Hematopoietic multipotent progenitor cell treated with erythropoietin and hydrocortisone succinate and interleukin-3 and kit ligand, for 15 days (in vitro differentiated cells): ENCODE measurements around the gene RNF225.
"Not testable (repeated sequence)": the region's sequence is repeated elsewhere in the genome, so short reads cannot be mapped to it uniquely, and the experiment has no call there.

Experiments used
- DNase-seq: peaks from one replicate; pipeline ENCODE4 v3.0.0-alpha.2; 2015; ENCODE audit warnings: low spot score

The RNF225 gene

DNA sequence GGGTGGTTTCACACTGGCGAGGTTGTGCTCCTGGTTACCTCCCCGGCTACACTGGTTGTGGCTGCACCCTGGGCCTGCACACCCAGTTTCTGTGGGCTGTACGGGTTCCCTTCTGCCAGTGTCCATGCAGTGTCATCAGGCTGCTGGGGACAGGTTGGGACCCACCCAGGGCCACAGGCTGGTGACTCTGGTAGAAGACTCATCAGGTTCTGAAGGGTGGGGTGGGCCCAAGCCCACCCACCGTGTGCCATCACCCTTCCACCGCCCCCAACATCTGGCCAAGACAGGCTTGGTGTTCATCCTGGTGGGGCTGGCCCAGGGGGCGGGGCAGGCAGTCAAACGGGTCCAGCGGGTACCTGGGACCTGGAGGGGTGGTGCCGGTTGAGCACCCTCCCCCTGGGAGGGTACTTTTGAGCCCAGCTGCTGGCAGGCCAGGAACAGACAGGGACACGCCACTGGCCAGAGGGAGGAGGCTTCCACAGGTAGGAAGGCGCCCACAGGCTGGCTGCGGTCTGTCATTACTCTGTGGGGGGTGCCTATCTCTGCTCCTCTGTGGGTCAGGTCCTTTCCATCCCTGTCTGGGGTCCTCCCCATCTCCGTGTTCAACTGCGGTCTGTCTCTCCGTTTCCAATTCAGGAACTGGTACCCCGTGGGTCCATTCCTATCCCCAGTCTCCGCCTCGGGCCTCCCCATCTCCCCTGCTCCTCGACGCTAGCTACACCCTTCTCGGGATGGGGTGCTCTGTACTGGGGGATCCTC lies at the start of gene RNF225:
TSS of gene RNF225 (plus strand) at position 437 of the 759 bp plus-strand sequence. CDS start 434 bp downstream, outside the sequence.
- DNase-seq: no peak

DNA sequence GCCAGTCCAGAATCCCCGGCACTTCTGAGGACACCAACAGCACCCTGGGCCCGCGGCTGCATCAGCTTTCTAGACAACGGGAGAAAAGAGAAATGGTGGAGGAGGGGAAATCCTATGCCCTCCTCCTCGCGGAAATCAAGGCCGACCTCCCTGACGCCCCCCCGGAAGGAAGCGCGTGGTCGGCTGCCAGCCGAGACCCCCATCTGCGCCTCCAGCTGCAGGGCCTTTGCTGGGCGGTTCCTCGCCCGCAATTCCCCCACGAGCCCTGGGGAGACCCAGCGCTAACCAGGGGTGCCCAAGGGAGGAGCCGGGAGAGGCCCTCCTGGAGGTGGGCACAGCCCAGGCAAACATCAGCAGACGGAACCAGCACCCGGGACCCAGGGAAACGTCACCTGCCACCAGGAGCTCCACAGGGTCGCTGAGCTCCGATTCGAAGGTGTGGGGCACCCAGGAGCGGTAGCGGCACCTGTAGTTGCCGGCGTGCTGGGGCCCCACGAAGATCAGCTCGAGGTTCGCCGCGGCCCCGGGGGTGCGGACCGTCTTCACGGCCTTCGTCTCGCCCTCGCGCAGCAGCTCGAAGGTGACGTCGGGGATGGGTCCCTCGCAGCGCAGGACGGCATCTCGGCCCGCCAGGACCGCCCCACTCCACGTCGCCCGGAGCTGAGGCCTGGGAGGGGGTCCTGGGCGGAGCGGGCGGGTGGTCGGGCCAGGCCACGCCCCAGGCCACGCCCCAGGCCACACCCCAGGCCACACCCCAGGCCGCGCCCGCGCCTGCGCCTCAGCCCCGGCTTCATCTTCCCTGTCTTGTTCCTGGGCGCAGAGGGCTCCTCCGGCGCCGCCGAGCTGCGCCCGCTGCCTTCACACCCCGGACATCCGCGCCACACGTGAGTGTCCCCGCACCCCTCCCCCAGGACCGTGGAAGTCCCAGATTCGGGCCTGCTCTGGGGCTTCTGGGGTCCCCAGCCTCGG lies 48.2 kb upstream of the RNF225 start:
- DNase-seq: no peak

DNA sequence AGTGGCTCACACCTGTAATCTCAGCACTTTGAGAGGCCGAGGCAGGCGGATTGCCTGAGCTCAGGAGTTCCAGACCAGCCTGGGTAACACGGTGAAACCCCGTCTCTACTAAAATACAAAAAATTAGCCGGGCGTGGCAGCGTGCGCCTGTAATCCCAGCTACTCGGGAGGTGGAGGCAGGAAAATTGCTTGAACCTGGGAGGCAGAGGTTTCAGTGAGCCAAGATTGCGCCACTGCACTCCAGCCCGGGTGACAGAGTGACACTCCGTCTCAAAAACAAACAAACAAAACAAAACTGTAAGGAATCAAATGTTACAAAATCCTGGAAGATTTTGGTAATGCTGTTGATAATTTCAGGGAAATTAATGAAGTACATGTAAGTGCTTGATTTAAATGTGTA lies 47.4 kb upstream of the RNF225 start:
- DNase-seq: not testable (repeated sequence)

GRCh38 chr19:58349590-58349989 lies 45.9 kb upstream of the RNF225 start:
- DNase-seq: no peak

DNA sequence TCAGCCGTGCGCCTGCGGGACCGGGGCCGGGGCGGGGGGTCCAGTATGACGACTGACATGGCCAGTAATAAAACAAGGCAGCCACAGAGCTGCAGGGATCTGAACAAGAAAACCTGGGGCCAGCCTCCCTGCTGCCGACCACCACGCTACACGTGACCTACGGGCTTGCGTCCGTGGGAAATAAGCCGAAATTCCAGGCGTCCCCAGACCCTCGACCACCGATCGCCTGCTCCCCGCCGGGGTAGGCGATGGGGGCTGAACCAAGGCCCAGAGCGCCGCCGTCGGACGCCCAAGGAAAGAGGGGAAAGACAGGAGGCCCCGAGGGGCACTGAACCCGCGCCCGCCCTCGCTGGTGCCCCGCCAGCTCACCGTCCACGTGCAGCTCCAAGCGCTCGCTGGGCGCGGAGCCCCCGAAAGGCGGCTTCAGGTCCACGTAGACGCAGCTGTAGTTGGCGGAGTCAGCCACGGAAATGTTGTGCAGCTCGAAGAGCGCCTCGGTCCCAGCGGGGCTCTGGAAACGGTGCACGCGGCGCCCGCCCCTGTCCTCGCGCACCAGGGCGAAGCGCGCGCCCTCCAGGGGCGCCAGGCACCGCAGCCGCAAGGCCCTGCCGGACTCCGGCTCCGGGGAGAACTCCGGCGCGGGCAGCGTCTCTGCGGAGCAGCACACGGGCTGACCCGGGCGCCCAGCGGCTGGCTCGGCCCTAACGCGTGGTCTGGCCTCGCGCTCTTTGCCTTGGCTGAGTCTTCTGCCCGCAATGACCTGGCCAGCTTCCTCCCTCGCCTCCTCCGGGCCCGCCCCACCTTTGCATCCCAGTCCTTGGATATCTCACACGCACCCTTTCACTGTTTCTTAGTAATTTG lies 45.2 kb upstream of the RNF225 start:
- DNase-seq: no peak

GRCh38 chr19:58350871-58351557 lies 44.4 kb upstream of the RNF225 start:
- no peak for DNase-seq

GRCh38 chr19:58351558-58351878 lies 43.9 kb upstream of the RNF225 start:
- no peak for DNase-seq

- DNase-seq: no peak
Measured at GRCh38 chr19:58351990-58352755, 43.3 kb upstream of the RNF225 start.

DNA sequence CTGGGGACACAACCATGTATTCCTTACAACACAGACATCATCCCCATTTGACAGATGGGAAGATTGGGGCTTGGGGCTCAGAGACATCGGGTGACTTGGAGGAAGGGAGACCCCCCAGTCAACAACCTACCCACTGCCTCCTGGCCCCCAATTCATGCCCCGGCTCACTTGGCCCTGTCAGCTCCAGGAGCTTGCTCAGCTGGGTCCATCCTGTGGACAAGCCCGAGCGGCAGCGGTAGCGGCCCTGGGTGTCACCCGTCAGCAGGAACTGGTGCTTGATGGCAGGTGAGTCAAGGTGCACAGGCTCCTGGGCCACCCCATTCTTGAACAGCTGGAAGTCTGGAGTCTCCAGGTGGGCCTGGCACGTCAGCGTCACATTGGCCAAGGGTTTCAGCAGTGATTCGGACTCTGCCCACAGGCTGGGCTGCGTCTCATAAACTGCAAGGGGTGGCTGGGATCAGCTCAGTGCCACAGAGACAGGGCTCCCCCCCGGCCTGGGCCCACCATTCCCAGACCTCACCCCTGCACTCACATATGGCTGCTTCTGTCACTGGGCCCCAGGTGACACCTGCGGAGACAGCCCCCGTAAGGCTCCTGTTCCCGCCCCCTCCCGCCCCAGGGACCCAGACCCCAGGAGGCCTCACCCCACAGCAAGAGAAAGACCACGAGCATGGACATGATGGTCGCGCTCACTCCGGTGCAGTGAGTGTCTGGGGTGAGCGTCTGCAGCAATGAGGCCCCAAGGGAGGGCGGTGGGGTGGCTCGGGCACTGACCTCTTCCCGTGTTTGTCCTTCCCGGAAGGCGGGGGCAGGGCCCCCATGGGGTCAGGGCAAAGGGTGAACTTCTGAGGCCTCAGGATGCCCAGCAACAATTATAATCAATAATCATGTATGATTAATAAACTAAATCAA lies 42.4 kb upstream of the RNF225 start, which contains the start of gene A1BG:
TSS of gene A1BG (minus strand) at position 733 of the 912 bp plus-strand sequence. CDS start at position 678, 55 bp downstream.
- no peak for DNase-seq

DNA sequence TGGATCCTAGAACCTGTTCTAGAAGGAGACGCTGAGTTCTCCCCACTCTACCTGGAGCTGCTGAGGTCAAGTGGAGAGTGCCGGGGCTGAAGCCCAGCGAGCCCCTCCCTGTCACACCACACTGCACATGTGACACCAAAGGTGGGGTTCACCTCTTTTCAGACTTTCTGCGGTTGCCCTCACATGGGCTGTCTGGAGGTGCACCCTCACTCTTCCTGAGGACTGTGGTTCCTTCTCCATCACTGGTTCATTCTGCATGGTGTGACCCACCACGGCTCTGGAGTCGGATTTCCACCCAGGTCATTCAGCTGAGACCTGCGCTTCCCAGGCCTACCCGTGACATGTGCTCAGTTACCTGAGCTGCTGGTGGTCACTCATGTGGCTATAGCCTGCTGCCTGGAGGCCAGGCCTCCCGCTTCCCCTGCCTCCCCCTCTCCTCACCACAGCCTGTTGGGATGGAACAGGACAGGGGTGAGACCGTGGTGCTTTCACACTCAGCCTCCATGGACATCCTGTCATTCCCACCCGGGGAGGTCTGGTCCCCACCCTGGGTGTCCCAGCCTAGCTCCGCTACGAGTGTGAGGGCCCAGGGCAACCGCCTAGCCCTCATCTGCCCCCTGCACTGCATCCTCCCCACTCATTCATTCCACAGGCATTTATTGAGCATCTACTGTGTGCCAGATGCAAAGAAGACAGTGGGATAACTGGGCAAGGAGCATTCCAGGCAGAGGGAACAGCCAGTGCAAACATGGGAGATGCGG lies 41.6 kb upstream of the RNF225 start:
- DNase-seq: no peak

- DNase-seq: no peak
Measured at GRCh38 chr19:58354478-58355030, 40.9 kb upstream of the RNF225 start.

GRCh38 chr19:58355215-58355796 lies 40.1 kb upstream of the RNF225 start:
- no peak for DNase-seq

- DNase-seq: no peak
Measured at GRCh38 chr19:58355908-58356765, 39.3 kb upstream of the RNF225 start.

DNA sequence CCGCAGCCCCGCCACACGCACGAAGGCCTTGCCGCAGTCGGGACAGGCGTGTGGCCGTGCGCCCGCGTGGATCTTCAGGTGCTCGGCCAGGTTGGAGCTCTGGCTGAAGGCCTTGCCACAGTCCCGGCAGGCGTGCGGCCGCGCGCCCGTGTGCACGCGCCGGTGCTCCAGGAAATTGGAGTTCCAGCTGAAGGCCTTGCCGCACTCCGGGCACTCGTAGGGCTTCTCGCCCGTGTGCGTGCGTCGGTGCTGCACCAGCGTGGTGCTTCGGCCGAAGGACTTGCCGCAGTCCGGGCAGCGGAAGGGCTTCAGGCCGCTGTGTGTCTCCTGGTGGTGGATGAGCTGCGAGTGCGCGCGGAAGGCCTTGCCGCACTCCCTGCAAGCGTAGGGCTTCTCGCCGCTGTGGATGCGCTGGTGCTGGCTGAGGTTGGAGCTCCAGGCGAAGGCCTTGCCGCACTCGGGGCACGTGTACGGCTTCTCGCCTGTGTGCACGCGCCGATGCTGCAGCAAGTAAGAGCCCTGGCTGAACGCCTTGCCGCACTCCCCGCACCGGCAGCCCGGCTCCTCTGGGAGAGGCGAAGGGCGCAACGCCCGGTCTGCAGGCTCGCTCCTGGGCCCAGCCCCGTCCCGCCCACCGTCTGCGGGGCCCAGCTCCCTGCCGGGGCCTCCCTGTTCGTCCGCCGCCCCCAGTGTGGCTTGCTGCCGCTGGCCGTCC lies 38.5 kb upstream of the RNF225 start:
- no peak for DNase-seq

DNA sequence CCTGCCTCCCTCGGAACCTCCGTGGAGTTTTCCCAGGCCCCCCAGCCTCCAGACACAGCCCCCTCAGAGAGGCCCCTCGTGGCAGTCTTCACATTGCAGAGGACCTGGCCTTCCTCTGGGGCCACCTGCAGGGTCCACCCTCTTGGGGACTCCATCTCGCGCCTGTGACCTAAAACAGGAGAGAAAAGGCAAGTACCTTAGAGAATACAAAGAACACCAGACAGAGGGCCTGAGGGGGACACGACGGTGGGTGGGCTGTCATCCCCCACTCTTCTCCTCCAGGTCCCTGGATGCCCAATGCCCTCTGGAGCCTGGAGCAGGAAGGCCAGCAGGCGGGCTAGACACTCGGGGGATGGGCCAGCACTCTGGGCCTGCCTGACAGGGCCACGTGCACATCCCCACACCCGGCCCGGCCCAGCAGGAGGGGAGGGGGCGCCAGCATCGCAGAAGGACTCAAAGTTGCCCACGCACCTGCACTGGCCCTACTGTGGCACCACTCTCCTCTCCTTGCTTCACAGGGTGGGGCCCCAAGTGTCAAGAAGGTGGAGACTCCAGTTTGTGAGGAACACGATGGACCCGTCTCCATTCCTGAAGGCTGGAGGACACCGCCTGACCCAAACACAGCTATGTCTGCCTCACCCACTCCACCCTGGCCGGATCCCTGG lies 37.8 kb upstream of the RNF225 start:
- no peak for DNase-seq

DNA sequence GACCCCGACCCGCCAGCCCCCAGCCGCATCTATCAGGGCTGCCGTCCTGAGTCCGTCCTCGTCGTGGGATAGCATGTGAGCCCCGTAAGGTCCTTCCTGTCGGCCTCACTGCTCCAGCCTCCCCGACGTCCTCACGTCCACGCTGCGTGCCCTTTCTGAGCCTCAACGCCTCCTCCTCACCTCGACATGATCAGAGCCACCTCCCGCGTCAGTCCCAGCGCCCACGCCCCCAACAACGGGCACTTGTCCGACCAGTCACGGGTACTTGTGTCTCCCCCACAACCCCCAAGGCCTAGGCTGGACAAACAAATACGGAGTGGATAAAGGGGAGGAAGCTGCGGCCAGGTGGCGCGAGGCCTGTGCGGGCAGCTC lies 33.6 kb upstream of the RNF225 start:
- DNase-seq: peak; percentile 21
